K562 (cell line): ENCODE results near the gene USP22. TPM values are rescaled to one million over a fixed set of nuclear protein-coding genes. Genes with fewer than 3 reads are reported as not detected.

Experiments used
- ATAC-seq: fragments of 200-7000 bp; cut with Tn5 transposase; 3 replicates; pipeline ENCODE4 v1.9.1; 2020; ENCODE audit warnings: moderate library complexity
- BruUV-seq: library from RNA; stranded (reverse); fragments of 400-500 nt; replicated peaks from 2 replicates; lab custom pipeline; 2021; lab: Mats Ljungman, UMichigan
- CTCF ChIA-PET: fragments of 300-600 bp; formaldehyde crosslinking; extraction: SDS; loops from one replicate; lab custom pipeline; 2021; ENCODE audit warnings: low intra/inter-chr PET ratio; lab: Yijun Ruan, JAX
- POLR2A ChIA-PET: fragments of 300-600, 350-650 bp; sonication (Branson Sonifier 250); formaldehyde crosslinking; extraction: SDS; loops from one replicate; lab custom pipeline; 2021; ENCODE audit warnings: antibody characterized with exemption, inconsistent platforms; lab: Yijun Ruan, JAX
- DNase-seq, 4 experiments: peaks; one replicate each; pipeline versions ENCODE4 v3.0.0 to v3.0.0-alpha.2; 2011 to 2018; ENCODE audit warnings: low spot score in 3 of 4, mixed read lengths in 3 of 4; ENCODE audit errors: extremely low read depth in 1 of 4
- FAIRE-seq: peaks from 2 replicates; lab custom pipeline; 2011; peaks lifted over from hg19 to GRCh38; lab: Jason Lieb, UNC
- H2AFZ ChIP-seq: 2 replicates; pipeline ENCODE4 v1.6.0; 2011; ENCODE audit warnings: low read depth, low read length, control low read depth, inconsistent platforms
- H3K27ac ChIP-seq: fragments of 200-600 bp; 3 replicates; pipeline ENCODE4 v1.8.0; 2011; ENCODE audit warnings: low read depth, mild to moderate bottlenecking, control low read depth, inconsistent platforms, low read length, moderate library complexity, mixed read lengths; ENCODE audit errors: extremely low read depth
- H3K27me3 ChIP-seq, 2 experiments: fragments of 300-600 bp in 1 of 2; 2 replicates in 1 of 2; 3 replicates in 1 of 2; pipeline versions ENCODE4 v1.6.0 to v1.8.0; 2011; ENCODE audit warnings: inconsistent platforms in 2 of 2, low read length in 2 of 2, mild to moderate bottlenecking in 1 of 2, mixed read lengths in 1 of 2, moderate library complexity in 1 of 2; ENCODE audit not compliant: control insufficient read depth in 2 of 2, insufficient read depth in 2 of 2
- H3K36me3 ChIP-seq: fragments of 300-600 bp; 3 replicates; pipeline ENCODE4 v1.8.0; 2011; ENCODE audit warnings: mild to moderate bottlenecking, low read length, inconsistent platforms; ENCODE audit not compliant: control insufficient read depth, insufficient read depth
- H3K4me1 ChIP-seq, 2 experiments: fragments of 200-600 bp in 1 of 2; replicated peaks in 1 of 2; 2 replicates in 1 of 2; 3 replicates in 1 of 2; pipeline versions ENCODE4 v1.5.1 to v1.8.0; 2011; ENCODE audit warnings: inconsistent platforms in 2 of 2, low read length in 2 of 2, mild to moderate bottlenecking in 1 of 2, mixed read lengths in 1 of 2, moderate library complexity in 1 of 2; ENCODE audit not compliant: control insufficient read depth in 2 of 2, insufficient read depth in 2 of 2
- H3K4me2 ChIP-seq: 2 replicates; pipeline ENCODE4 v1.6.1; 2011; ENCODE audit warnings: low read length, control low read depth, inconsistent platforms, mixed read lengths; ENCODE audit not compliant: insufficient read depth
- H3K4me3 ChIP-seq: fragments of 200-600 bp; sonication (generic), shearing (Covaris generic); 2 replicates; pipeline ENCODE4 v1.5.1; 2016; ENCODE audit warnings: control low read depth, inconsistent platforms
- H3K79me2 ChIP-seq: fragments of 200-600 bp; 3 replicates; pipeline ENCODE4 v1.8.0; 2011; ENCODE audit warnings: low read length, inconsistent platforms; ENCODE audit not compliant: control insufficient read depth, insufficient read depth
- H3K9ac ChIP-seq, 2 experiments: 2 replicates each; pipeline versions ENCODE4 v1.6.0 to v1.6.1; 2011; ENCODE audit warnings: low read depth in 2 of 2, low read length in 2 of 2, control low read depth in 1 of 2, inconsistent platforms in 1 of 2, mild to moderate bottlenecking in 1 of 2, mixed read lengths in 1 of 2; ENCODE audit not compliant: insufficient read depth in 1 of 2
- H3K9me1 ChIP-seq: one replicate; pipeline ENCODE4 v1.6.0; 2011; ENCODE audit warnings: inconsistent platforms, mild to moderate bottlenecking, low read length, moderate library complexity; ENCODE audit not compliant: control insufficient read depth, insufficient read depth
- H3K9me3 ChIP-seq: replicated peaks from 2 replicates; pipeline ENCODE4 v1.5.1; 2011; ENCODE audit warnings: low read depth, low read length, inconsistent platforms; ENCODE audit not compliant: control insufficient read depth, insufficient read depth
- H4K20me1 ChIP-seq: replicated peaks from 2 replicates; pipeline ENCODE4 v1.6.1; 2011; ENCODE audit warnings: low read length, inconsistent platforms, mixed read lengths; ENCODE audit not compliant: control insufficient read depth, insufficient read depth
- BCOR ChIP-seq: fragments of 450-650 bp; IDR thresholded peaks from 2 replicates; pipeline ENCODE4 v1.6.1; 2016
- CHCHD3 ChIP-seq: fragments of 250-450 bp; sonication (Bioruptor Pico); IDR thresholded peaks from 2 replicates; pipeline ENCODE4 v2.1.2; 2022; ENCODE audit warnings: mild to moderate bottlenecking
- NEUROD1 ChIP-seq: fragments of 150-350 bp; IDR thresholded peaks from 2 replicates; pipeline ENCODE4 v1.6.1; 2014; ENCODE audit warnings: borderline replicate concordance, low read length, low read depth; ENCODE audit not compliant: partially characterized antibody
- ZNF76 ChIP-seq: fragments of 250-450 bp; sonication (Bioruptor Pico); IDR thresholded peaks from 2 replicates; pipeline ENCODE4 v1.4.0; 2020; ENCODE audit warnings: mild to moderate bottlenecking, moderate library complexity, borderline replicate concordance
- WGBS: fragments of 100-300 bp; shearing (Covaris generic); methylation state at CpG from one replicate; pipeline ENCODE4 v1.1.6; 2016; ENCODE audit warnings: low coverage, mixed read lengths; ENCODE audit not compliant: insufficient coverage; ENCODE audit errors: missing lambda C conversion rate; 5-methylcytosine and 5-hydroxymethylcytosine counted together
- in situ Hi-C: fragments of 300-500 bp; cut with MboI; formaldehyde crosslinking; loops from 4 replicates; pipeline ENCODE4 v1.15.0; 2018; ENCODE audit warnings: inconsistent platforms, mixed read lengths
- intact Hi-C: fragments of 100-400 bp; cut with micrococcal nuclease; formaldehyde crosslinking; loops from 2 replicates; pipeline ENCODE4 v1.14.2; 2022
- polyA plus RNA-seq, 8 experiments: library from polyadenylated mRNA; depleted of rRNA in 4 of 8; stranded (reverse) in 5 of 8; unstranded in 3 of 8; fragments of >200 nt; fragmentation: Nextera tagmentation in 2 of 8; fragmentation: Illumina TruSeq in 1 of 8; extraction: Ambion mirVana in 2 of 8; extraction: Trizol in 1 of 8; gene quantifications; 2 replicates each; pipeline versions ENCODE4 v1.2.1 to v1.2.3, GENCODE V29; 2011 to 2014; ENCODE audit warnings: inconsistent platforms in 1 of 8, missing spikeins in 1 of 8
- total RNA-seq, 7 experiments: library from RNA; depleted of rRNA in 6 of 7; stranded (reverse); fragments of >200 nt in 6 of 7; fragmentation: Illumina TruSeq in 2 of 7; extraction: Trizol in 2 of 7; gene quantifications; 2 replicates each; pipeline versions ENCODE4 v1.2.1 to v1.2.3, GENCODE V29; 2011 to 2021; ENCODE audit warnings: low replicate concordance in 1 of 7
- TF ChIP-seq, protein P1 (sequence below): fragments of 450-650 bp; formaldehyde crosslinking; conservative IDR thresholded peaks from 2 replicates; pipeline ENCODE4 v1.4.0; 2022; ENCODE audit warnings: mild to moderate bottlenecking, missing genetic modification characterization

USP22 gene
- total and polyA plus RNA-seq, 9 of the 15 experiments (the other 6 are each of a cell fraction or from before 2014, with no cell fraction given): 6.5 to 113 (median 58.9) TPM

DNA sequence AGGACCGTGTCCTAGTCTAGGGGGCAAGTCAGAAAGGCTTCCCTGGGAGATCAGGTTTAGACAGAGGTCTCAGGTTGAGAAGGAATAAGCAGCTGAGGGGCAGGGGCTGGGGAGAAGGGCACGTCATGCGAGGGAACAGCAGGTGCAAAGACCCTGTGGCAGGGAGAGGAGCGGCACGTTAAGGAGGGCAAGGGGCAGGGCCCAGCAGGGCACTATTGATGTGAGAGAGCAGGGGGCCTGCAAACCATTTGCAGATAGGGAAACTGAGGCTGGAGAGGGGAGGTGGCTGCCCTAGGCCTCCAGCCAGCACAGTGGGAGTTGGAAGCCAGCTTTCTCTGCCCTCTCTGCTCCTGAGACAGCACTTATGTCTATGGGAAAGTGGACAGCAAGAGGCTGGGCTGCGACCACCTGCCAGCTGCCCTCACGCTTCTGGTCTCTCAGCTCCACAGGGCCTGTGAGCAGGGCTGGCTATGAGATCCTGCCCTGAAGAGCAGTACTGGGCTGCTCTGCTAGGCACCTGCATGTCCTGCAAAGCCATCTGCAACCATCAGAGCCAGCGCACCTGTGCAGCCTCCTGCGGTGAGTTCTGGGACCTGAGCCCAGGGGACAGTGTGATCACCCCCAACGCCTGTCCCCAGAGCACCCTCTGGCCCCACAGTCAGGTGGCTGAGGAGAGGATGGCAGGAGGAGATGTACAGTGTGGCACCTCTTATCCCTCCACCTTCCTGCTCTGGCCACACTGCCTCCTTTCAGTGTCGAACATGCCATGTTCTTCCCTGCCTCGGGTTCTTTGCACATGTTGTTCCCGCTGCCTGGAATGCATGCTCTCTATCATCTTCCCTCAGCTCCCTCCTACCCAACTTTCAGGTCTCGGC lies 61.5 kb downstream of the USP22 start:
- CTCF ChIA-PET: no interaction called here

More for the DNA sequence above, 61.5 kb downstream of the USP22 start:
- no TSS peak for BruUV-seq
- 40% methylated on average over 10 of the region's 14 CpGs for WGBS
- H2AFZ ChIP-seq: no peak overlapping the region
- FAIRE-seq (no peak), ATAC-seq (no peak), DNase-seq (no peak)
- H3K27ac ChIP-seq: no peak overlapping the region
- H3K4me3 ChIP-seq: no peak overlapping the region
- H3K9me1 ChIP-seq: no peaks in the 10 kb centered on the region
- no peak overlapping the region for H3K4me2 ChIP-seq
- H3K9me3 ChIP-seq: no peaks in the 10 kb centered on the region
- H3K79me2 ChIP-seq: no peaks in the 10 kb centered on the region
- TF ChIP-seq, protein P1, sequence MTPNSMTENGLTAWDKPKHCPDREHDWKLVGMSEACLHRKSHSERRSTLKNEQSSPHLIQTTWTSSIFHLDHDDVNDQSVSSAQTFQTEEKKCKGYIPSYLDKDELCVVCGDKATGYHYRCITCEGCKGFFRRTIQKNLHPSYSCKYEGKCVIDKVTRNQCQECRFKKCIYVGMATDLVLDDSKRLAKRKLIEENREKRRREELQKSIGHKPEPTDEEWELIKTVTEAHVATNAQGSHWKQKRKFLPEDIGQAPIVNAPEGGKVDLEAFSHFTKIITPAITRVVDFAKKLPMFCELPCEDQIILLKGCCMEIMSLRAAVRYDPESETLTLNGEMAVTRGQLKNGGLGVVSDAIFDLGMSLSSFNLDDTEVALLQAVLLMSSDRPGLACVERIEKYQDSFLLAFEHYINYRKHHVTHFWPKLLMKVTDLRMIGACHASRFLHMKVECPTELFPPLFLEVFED: no peak
- no peak for TF ChIP-seq CHCHD3 (CRISPR knock-in tag)
- no peak for TF ChIP-seq NEUROD1
- no peak for TF ChIP-seq ZNF76
- TF ChIP-seq BCOR: no peak
- intact Hi-C loops: no loop called here
- H3K9ac ChIP-seq: no peak overlapping the region
- POLR2A ChIA-PET: no interaction called here
- H4K20me1 ChIP-seq: no peaks in the 10 kb centered on the region
- H3K4me1 ChIP-seq: peaks cover 0 to 11% of the 10 kb centered on the region in 2 experiments; a peak in 3 of 5 replicates
- H3K27me3 ChIP-seq: no peaks in the 10 kb centered on the region
- in situ Hi-C loops: no loop called here
- H3K36me3 ChIP-seq: peaks cover 13% of the 10 kb centered on the region; the same call in 2 of the 3 replicates
